Liver (tissue), 9 donors: ENCODE data around the gene MRPL3. TPM values are rescaled to one million over a fixed set of nuclear protein-coding genes. Genes with fewer than 3 reads are reported as not detected.

Source experiments
- DNase-seq: peaks from one replicate; pipeline ENCODE4 v3.0.0-alpha.2; 2017; ENCODE audit warnings: low spot score
- H3K27ac ChIP-seq, 2 donors: one replicate each; pipeline ENCODE4 v1.7.0; 2013; ENCODE audit warnings: inconsistent platforms in 2 of 2, low read length in 2 of 2, control low read depth in 1 of 2, low read depth in 1 of 2, mild to moderate bottlenecking in 1 of 2
- H3K27me3 ChIP-seq, 4 donors: one replicate each; pipeline versions ENCODE4 v1.6.1 to v1.7.0; 2013; ENCODE audit warnings: low read length in 3 of 4, inconsistent platforms in 1 of 4, mild to moderate bottlenecking in 1 of 4, moderate library complexity in 1 of 4; ENCODE audit not compliant: control insufficient read depth in 4 of 4, insufficient read depth in 4 of 4
- H3K36me3 ChIP-seq, 4 donors: one replicate each; pipeline versions ENCODE4 v1.6.1 to v1.7.0; 2013; ENCODE audit warnings: low read length in 3 of 4, mild to moderate bottlenecking in 3 of 4, low read depth in 1 of 4, moderate library complexity in 1 of 4; ENCODE audit not compliant: control insufficient read depth in 4 of 4, insufficient read depth in 3 of 4
- H3K4me1 ChIP-seq, 4 donors: one replicate each; pipeline versions ENCODE4 v1.6.1 to v1.7.0; 2013; ENCODE audit warnings: low read length in 3 of 4, mild to moderate bottlenecking in 3 of 4, moderate library complexity in 1 of 4; ENCODE audit not compliant: control insufficient read depth in 4 of 4, insufficient read depth in 4 of 4
- H3K4me3 ChIP-seq, 3 donors: one replicate each; pipeline versions ENCODE4 v1.6.1 to v1.7.0; 2013; ENCODE audit warnings: low read length in 3 of 3, control low read depth in 1 of 3, low read depth in 1 of 3, mild to moderate bottlenecking in 1 of 3
- H3K9ac ChIP-seq, 2 donors: one replicate each; pipeline ENCODE4 v1.7.0; 2013; ENCODE audit warnings: low read length in 2 of 2, mild to moderate bottlenecking in 2 of 2, moderate library complexity in 2 of 2, control low read depth in 1 of 2, low read depth in 1 of 2
- H3K9me3 ChIP-seq, 4 donors: one replicate each; pipeline versions ENCODE4 v1.6.1 to v1.7.0; 2013; ENCODE audit warnings: low read length in 3 of 4; ENCODE audit not compliant: control insufficient read depth in 4 of 4
- ATF3 ChIP-seq: IDR thresholded peaks from 2 replicates; pipeline ENCODE4 v1.6.1; 2016; ENCODE audit warnings: antibody characterized with exemption
- CTCF ChIP-seq: fragments of 150-350 bp; IDR thresholded peaks from 2 replicates; pipeline ENCODE4 v1.5.1; 2017; ENCODE audit warnings: improper control_type of control experiment, low read depth, low read length; ENCODE audit not compliant: missing input control
- EGR1 ChIP-seq, 2 donors: IDR thresholded peaks; 2 replicates each; pipeline ENCODE4 v1.6.1; 2016 to 2018; ENCODE audit warnings: antibody characterized with exemption in 2 of 2, low read depth in 2 of 2
- FOXA1 ChIP-seq: IDR thresholded peaks from 2 replicates; pipeline ENCODE4 v1.6.1; 2016; ENCODE audit warnings: antibody characterized with exemption
- FOXA2 ChIP-seq: IDR thresholded peaks from 2 replicates; pipeline ENCODE4 v1.6.1; 2016; ENCODE audit warnings: antibody characterized with exemption
- GABPA ChIP-seq, 2 donors: IDR thresholded peaks in 1 of 2; conservative IDR thresholded peaks in 1 of 2; 2 replicates each; pipeline ENCODE4 v1.6.1; 2016; ENCODE audit warnings: antibody characterized with exemption in 2 of 2, mild to moderate bottlenecking in 1 of 2, moderate library complexity in 1 of 2
- HNF4A ChIP-seq, 2 donors: conservative IDR thresholded peaks; 2 replicates each; pipeline ENCODE4 v1.6.1; 2016; ENCODE audit warnings: antibody characterized with exemption in 2 of 2, mild to moderate bottlenecking in 2 of 2
- HNF4G ChIP-seq: IDR thresholded peaks from 2 replicates; pipeline ENCODE4 v1.6.1; 2016; ENCODE audit warnings: antibody characterized with exemption
- JUND ChIP-seq, 2 donors: IDR thresholded peaks; 2 replicates each; pipeline ENCODE4 v1.6.1; 2016; ENCODE audit warnings: antibody characterized with exemption in 2 of 2
- MAX ChIP-seq: IDR thresholded peaks from 2 replicates; pipeline ENCODE4 v1.6.1; 2016; ENCODE audit warnings: antibody characterized with exemption
- NR2F2 ChIP-seq: IDR thresholded peaks from 2 replicates; pipeline ENCODE4 v1.6.1; 2016; ENCODE audit warnings: antibody characterized with exemption
- RAD21 ChIP-seq, 2 donors: IDR thresholded peaks; 2 replicates each; pipeline ENCODE4 v1.6.1; 2016; ENCODE audit warnings: antibody characterized with exemption in 2 of 2, mild to moderate bottlenecking in 2 of 2
- REST ChIP-seq: IDR thresholded peaks from 2 replicates; pipeline ENCODE4 v1.6.1; 2016; ENCODE audit warnings: antibody characterized with exemption, mild to moderate bottlenecking
- RXRA ChIP-seq, 2 donors: IDR thresholded peaks; 2 replicates each; pipeline ENCODE4 v1.6.1; 2017 to 2018; ENCODE audit warnings: antibody characterized with exemption in 2 of 2, mild to moderate bottlenecking in 1 of 2
- SP1 ChIP-seq: IDR thresholded peaks from 2 replicates; pipeline ENCODE4 v1.6.1; 2018; ENCODE audit warnings: antibody characterized with exemption, mild to moderate bottlenecking
- TAF1 ChIP-seq: conservative IDR thresholded peaks from 2 replicates; pipeline ENCODE4 v1.6.1; 2016; ENCODE audit warnings: antibody characterized with exemption, mild to moderate bottlenecking
- YY1 ChIP-seq: IDR thresholded peaks from 2 replicates; pipeline ENCODE4 v1.6.1; 2016; ENCODE audit warnings: antibody characterized with exemption, mild to moderate bottlenecking
- ZBTB33 ChIP-seq: IDR thresholded peaks from 2 replicates; pipeline ENCODE4 v1.6.1; 2016; ENCODE audit warnings: antibody characterized with exemption
- WGBS: extraction: QIAGEN DNeasy Blood & Tissue Kit; methylation state at CpG from one replicate; pipeline ENCODE4 v1.1.7; 2013; 5-methylcytosine and 5-hydroxymethylcytosine counted together
- polyA plus RNA-seq, 2 donors: library from polyadenylated mRNA; stranded (reverse) in 1 of 2; unstranded in 1 of 2; fragments of 200-250 nt in 1 of 2; fragments of >200 nt in 1 of 2; fragmentation: Nextera tagmentation in 1 of 2; extraction: Ambion mirVana in 1 of 2; gene quantifications; one replicate each; pipeline versions ENCODE4 v1.2.1 to v1.2.3, GENCODE V29; 2013 to 2015
- total RNA-seq, 2 donors: library from RNA; depleted of rRNA; stranded (reverse); fragments of >200 nt; gene quantifications; one replicate each; pipeline ENCODE4 v1.2.3, GENCODE V29; 2014
- donor health status: healthy.
- donor health status: healthy.
- donor health status: healthy.
- donor health status: healthy.
- donor health status: healthy.

The MRPL3 gene
- total and polyA plus RNA-seq, 4 donors: 35.7 to 52.9 (median 47.6) TPM

- TF ChIP-seq FOXA2 (no peak), YY1 (no peak), HNF4G (no peak), SP1 (no peak), EGR1 (IDR thresholded peaks at IDR 0.05; ENCODE audit: low read depth in 2 of 2) (no peak), MAX (no peak)
- H3K27ac ChIP-seq: no peak overlapping the region
These were observed 41.8 kb upstream of the MRPL3 start for GRCh38 chr3:131544557-131544956.

GRCh38 chr3:131543714-131544113, 40.9 kb upstream of the MRPL3 start:
- TF ChIP-seq ZBTB33 (peak; percentile 14), RXRA (IDR thresholded peaks at IDR 0.05) (peak; percentile 63 to 73), FOXA2 (no peak), HNF4A (conservative IDR thresholded peaks at IDR 0.05) (peak; percentile 20 to 25), SP1 (peak; percentile 31), GABPA (IDR thresholded peaks at IDR 0.05 in 1 of 2, conservative IDR thresholded peaks at IDR 0.05 in 1 of 2) (no peak), YY1 (peak; percentile 67), EGR1 (IDR thresholded peaks at IDR 0.05; ENCODE audit: low read depth in 2 of 2) (no peak), REST (no peak), CTCF (no peak), ATF3 (peak; percentile 64), JUND (IDR thresholded peaks at IDR 0.05) (peak; percentile 68 to 80), NR2F2 (peak; percentile 34), HNF4G (no peak), RAD21 (IDR thresholded peaks at IDR 0.05) (peak; percentile 25 to 39), FOXA1 (no peak), MAX (peak; percentile 29), TAF1 (no peak)
- Histone ChIP-seq H3K27ac (no peak overlapping the region), H3K36me3 (no peaks in the 10 kb centered on the region), H3K9me3 (peaks cover 0 to 4% (median 1%) of the 10 kb centered on the region in 4 donors), H3K27me3 (no peaks in the 10 kb centered on the region), H3K9ac (no peak overlapping the region), H3K4me1 (peaks cover 0 to 2% (median 0%) of the 10 kb centered on the region in 4 donors), H3K4me3 (no peak overlapping the region)
- no peak for DNase-seq

More at GRCh38 chr3:131544557-131544956, 41.8 kb upstream of the MRPL3 start:
- H3K4me3 ChIP-seq: no peak overlapping the region
- H3K36me3 ChIP-seq: no peaks in the 10 kb centered on the region
- H3K9me3 ChIP-seq: no peaks in the 10 kb centered on the region
- H3K9ac ChIP-seq: no peak overlapping the region
- DNase-seq: no peak
- H3K27me3 ChIP-seq: no peaks in the 10 kb centered on the region
- WGBS: 95% methylated on average over 2 of the region's 2 CpGs
- peaks cover 0 to 2% (median 0%) of the 10 kb centered on the region in 4 donors for H3K4me1 ChIP-seq
